Measurements from ENCODE around the gene KCTD21.

DNA sequence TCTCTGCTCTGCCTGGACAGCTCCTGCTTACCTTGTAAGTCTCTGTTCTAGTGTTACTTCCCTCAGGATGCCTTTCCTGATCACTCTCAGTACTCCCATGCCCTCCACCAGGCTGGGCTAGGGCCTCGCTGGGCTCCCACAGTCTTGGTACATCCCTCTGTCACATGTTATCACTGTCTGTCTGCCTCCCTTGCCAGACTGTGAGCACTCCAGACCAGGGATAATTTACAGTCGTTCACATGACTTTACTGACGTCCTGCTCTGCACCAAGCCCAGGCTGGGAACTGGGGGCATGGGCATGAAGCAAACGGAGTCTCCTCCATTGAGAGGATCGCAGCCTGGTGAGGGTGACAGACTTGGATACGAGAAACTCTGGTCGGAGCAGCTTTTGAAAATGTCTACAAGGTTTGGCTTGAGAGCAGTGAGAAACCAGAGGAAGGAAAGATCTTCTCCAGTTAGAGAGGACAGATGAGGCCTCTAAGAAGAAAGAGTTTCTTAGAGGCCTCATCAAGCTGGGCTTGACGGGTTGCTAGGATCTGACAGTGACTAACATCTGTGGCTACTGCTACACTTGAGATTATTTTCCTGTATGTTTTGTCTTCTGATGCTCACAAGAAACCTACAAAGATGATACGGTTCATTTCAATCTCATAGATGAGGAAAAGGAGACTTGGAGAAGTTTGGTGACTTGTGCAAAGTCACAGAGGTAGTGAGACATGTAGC is 12.8 kb upstream of the KCTD21 start:
- TF ChIP-seq, protein P1, sequence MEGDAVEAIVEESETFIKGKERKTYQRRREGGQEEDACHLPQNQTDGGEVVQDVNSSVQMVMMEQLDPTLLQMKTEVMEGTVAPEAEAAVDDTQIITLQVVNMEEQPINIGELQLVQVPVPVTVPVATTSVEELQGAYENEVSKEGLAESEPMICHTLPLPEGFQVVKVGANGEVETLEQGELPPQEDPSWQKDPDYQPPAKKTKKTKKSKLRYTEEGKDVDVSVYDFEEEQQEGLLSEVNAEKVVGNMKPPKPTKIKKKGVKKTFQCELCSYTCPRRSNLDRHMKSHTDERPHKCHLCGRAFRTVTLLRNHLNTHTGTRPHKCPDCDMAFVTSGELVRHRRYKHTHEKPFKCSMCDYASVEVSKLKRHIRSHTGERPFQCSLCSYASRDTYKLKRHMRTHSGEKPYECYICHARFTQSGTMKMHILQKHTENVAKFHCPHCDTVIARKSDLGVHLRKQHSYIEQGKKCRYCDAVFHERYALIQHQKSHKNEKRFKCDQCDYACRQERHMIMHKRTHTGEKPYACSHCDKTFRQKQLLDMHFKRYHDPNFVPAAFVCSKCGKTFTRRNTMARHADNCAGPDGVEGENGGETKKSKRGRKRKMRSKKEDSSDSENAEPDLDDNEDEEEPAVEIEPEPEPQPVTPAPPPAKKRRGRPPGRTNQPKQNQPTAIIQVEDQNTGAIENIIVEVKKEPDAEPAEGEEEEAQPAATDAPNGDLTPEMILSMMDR (IDR thresholded peaks at IDR 0.05): no peak
- no peak for TF ChIP-seq POLR2AphosphoS5 (IDR thresholded peaks at IDR 0.05)
- no peak for TF ChIP-seq EP300 (IDR thresholded peaks at IDR 0.05)
